ENCODE data around the gene ROGDI. TPM values are rescaled to one million over a fixed set of nuclear protein-coding genes. Genes with fewer than 3 reads are reported as not detected.

The ROGDI gene
- polyA plus RNA-seq, 1 donor (not counting 4 experiments of a cell fraction or from before 2014, with no cell fraction given): 20.5 TPM

DNA sequence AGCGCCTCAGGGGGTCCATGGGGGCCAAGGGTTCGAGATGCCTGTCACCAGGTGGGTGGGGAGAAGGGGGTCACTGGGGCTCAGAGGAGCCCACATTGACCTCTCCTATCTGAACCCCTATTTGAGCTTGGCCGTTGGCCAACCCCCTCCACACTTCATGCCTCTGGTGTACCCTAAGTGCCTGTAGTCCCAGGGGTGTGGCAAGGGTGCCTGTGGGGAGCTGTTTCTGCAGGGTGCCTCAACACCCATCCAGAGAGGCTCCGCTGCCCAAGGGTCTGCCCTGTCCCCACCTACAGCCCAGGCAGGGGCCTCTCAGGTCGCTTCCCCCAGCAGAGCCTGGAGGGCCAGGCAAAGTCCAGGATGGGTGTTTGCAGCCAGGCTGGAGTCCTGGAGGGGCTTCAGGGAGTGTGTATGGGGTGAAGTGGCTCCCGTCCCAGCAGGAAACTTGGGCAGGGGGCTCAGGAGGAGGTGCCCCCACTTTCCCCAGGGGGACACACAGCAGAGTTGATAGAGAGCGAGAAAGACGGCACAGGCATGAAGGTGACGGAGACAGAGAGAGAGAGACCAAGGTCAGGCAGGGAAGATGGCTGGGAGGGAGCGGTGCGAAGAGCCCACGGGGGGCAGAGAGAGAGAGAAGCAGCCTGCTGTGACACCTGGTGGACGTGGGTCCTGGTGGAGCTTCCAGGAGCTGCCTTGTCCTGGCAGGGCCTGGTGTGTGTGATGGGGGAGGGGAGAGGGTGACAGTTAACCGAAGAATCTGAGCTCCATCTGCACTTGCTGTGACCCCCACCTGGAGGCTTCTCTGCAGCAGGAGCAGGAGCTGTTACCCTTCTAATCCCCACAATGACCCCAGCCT, 14.6 kb downstream of the ROGDI start, which contains the start of gene SEPTIN12:
Gene SEPTIN12 (minus strand): TSS at position 719 of the 856 bp plus-strand sequence. CDS start 700 bp downstream, at position 19.
- Histone ChIP-seq H3K9ac (ENCODE audit: control insufficient read depth, extremely low read depth, insufficient read depth, low read length) (no peak within 1 kb of the TSS), H3K4me1 (ENCODE audit: control insufficient read depth, extremely low read depth, insufficient read depth, low read length) (peaks cover 2% of the 10 kb centered on the region), H3K9me3 (ENCODE audit: control insufficient read depth, low read depth, low read length) (no peaks in the 10 kb centered on the region), H3K36me3 (ENCODE audit: control insufficient read depth in 2 of 2, extremely low read depth in 1 of 2, insufficient read depth in 2 of 2, low read length in 2 of 2) (no peaks in the 10 kb centered on the region), H3K27ac (ENCODE audit: control insufficient read depth, insufficient read depth, low read length) (no peak within 1 kb of the TSS), H4K20me1 (ENCODE audit: control insufficient read depth, extremely low read depth, insufficient read depth, low read length) (no peaks in the 10 kb centered on the region), H3K4me2 (ENCODE audit: control insufficient read depth, extremely low read depth, insufficient read depth, low read depth, low read length) (no peak within 1 kb of the TSS), H3K27me3 (ENCODE audit: control insufficient read depth, extremely low read depth, insufficient read depth, low read length) (no peaks in the 10 kb centered on the region), H3K4me3 (ENCODE audit: control insufficient read depth in 2 of 3, extremely low read depth in 1 of 3, insufficient read depth in 2 of 3, low read depth in 1 of 3, low read length in 3 of 3) (no peak within 1 kb of the TSS), H2AFZ (ENCODE audit: control insufficient read depth, low read length) (no peak within 1 kb of the TSS), H3K79me2 (ENCODE audit: control insufficient read depth, insufficient read depth, low read length) (no peaks in the 10 kb centered on the region), H3K9me1 (ENCODE audit: control insufficient read depth, extremely low read depth, insufficient read depth, low read length) (no peaks in the 10 kb centered on the region)
- TF ChIP-seq EZH2 (IDR thresholded peaks at IDR 0.05; ENCODE audit: low read length): no peak
- TF ChIP-seq, protein P1, sequence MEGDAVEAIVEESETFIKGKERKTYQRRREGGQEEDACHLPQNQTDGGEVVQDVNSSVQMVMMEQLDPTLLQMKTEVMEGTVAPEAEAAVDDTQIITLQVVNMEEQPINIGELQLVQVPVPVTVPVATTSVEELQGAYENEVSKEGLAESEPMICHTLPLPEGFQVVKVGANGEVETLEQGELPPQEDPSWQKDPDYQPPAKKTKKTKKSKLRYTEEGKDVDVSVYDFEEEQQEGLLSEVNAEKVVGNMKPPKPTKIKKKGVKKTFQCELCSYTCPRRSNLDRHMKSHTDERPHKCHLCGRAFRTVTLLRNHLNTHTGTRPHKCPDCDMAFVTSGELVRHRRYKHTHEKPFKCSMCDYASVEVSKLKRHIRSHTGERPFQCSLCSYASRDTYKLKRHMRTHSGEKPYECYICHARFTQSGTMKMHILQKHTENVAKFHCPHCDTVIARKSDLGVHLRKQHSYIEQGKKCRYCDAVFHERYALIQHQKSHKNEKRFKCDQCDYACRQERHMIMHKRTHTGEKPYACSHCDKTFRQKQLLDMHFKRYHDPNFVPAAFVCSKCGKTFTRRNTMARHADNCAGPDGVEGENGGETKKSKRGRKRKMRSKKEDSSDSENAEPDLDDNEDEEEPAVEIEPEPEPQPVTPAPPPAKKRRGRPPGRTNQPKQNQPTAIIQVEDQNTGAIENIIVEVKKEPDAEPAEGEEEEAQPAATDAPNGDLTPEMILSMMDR (optimal IDR thresholded peaks at IDR 0.05 in 1 of 3, IDR thresholded peaks at IDR 0.05 in 1 of 3, conservative IDR thresholded peaks at IDR 0.05 in 1 of 3; ENCODE audit: extremely low read depth in 1 of 3, insufficient read depth in 2 of 3, low read length in 3 of 3): no peak
- DNase-seq (ENCODE audit: low read depth, low spot score) (no peak), FAIRE-seq (no peak)
- dilution Hi-C loops (cut with MboI; ENCODE audit: extremely low pct_ligation_motif_present, low sequenced_read_pairs): no loop called here

DNA sequence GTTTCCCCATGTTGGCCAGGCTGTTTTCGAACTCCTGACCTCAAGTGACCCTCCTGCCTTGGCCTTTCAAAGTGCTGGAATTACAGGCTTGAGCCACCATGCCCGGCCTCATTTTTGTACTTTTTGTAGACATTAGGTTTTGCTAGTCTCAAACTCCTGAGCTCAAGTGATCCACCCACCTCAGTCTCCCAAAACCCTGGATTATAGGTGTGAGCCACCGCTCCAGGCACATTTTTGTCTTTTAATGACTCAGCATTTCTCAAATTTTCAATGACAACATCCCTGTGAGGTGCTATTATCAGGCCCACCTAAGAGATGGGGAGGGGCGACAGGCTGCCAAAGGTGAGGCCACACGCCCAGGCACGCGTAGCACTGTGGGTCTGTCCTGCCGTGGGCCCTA, 15.4 kb downstream of the ROGDI start:
- Histone ChIP-seq H3K79me2 (ENCODE audit: control insufficient read depth, insufficient read depth, low read length) (no peaks in the 10 kb centered on the region), H3K4me3 (ENCODE audit: control insufficient read depth in 2 of 3, extremely low read depth in 1 of 3, insufficient read depth in 2 of 3, low read depth in 1 of 3, low read length in 3 of 3) (no peak overlapping the region), H2AFZ (ENCODE audit: control insufficient read depth, low read length) (no peak overlapping the region), H4K20me1 (ENCODE audit: control insufficient read depth, extremely low read depth, insufficient read depth, low read length) (no peaks in the 10 kb centered on the region), H3K9me1 (ENCODE audit: control insufficient read depth, extremely low read depth, insufficient read depth, low read length) (no peaks in the 10 kb centered on the region), H3K27ac (ENCODE audit: control insufficient read depth, insufficient read depth, low read length) (no peak overlapping the region), H3K4me1 (ENCODE audit: control insufficient read depth, extremely low read depth, insufficient read depth, low read length) (peaks cover 2% of the 10 kb centered on the region), H3K4me2 (ENCODE audit: control insufficient read depth, extremely low read depth, insufficient read depth, low read depth, low read length) (no peak overlapping the region), H3K36me3 (ENCODE audit: control insufficient read depth in 2 of 2, extremely low read depth in 1 of 2, insufficient read depth in 2 of 2, low read length in 2 of 2) (no peaks in the 10 kb centered on the region), H3K9ac (ENCODE audit: control insufficient read depth, extremely low read depth, insufficient read depth, low read length) (no peak overlapping the region), H3K27me3 (ENCODE audit: control insufficient read depth, extremely low read depth, insufficient read depth, low read length) (no peaks in the 10 kb centered on the region), H3K9me3 (ENCODE audit: control insufficient read depth, low read depth, low read length) (no peaks in the 10 kb centered on the region)
- dilution Hi-C loops (cut with MboI; ENCODE audit: extremely low pct_ligation_motif_present, low sequenced_read_pairs): no loop called here
- TF ChIP-seq EZH2 (IDR thresholded peaks at IDR 0.05; ENCODE audit: low read length): no peak
- TF ChIP-seq, protein P1 (optimal IDR thresholded peaks at IDR 0.05 in 1 of 3, IDR thresholded peaks at IDR 0.05 in 1 of 3, conservative IDR thresholded peaks at IDR 0.05 in 1 of 3; ENCODE audit: extremely low read depth in 1 of 3, insufficient read depth in 2 of 3, low read length in 3 of 3): no peak
- no peak for DNase-seq (ENCODE audit: low read depth, low spot score)
- no peak for FAIRE-seq
